Spinal cord (tissue), 10 donors: ENCODE results near the gene GPR17. TPM values are rescaled to one million over a fixed set of nuclear protein-coding genes. Genes with fewer than 3 reads are reported as not detected.

Experiments
- DNase-seq, 6 donors: peaks; one replicate each; pipeline versions ENCODE4 v3.0.0 to v3.0.0-alpha.2; 2013 to 2015; ENCODE audit warnings: low spot score in 6 of 6, low read depth in 4 of 6
- H3K27ac ChIP-seq: one replicate; pipeline ENCODE4 v1.5.1; 2013; ENCODE audit warnings: low read depth, low read length, control low read depth
- H3K27me3 ChIP-seq: one replicate; pipeline ENCODE4 v1.6.1; 2013; ENCODE audit warnings: low read length; ENCODE audit not compliant: control insufficient read depth, insufficient read depth
- H3K36me3 ChIP-seq: one replicate; pipeline ENCODE4 v1.6.1; 2013; ENCODE audit warnings: low read length; ENCODE audit not compliant: control insufficient read depth, insufficient read depth
- H3K4me1 ChIP-seq: one replicate; pipeline ENCODE4 v1.6.1; 2013; ENCODE audit warnings: low read length; ENCODE audit not compliant: control insufficient read depth, insufficient read depth
- H3K4me3 ChIP-seq: one replicate; pipeline ENCODE4 v1.5.1; 2013; ENCODE audit warnings: low read depth, low read length, control low read depth
- H3K9me3 ChIP-seq: one replicate; pipeline ENCODE4 v1.6.1; 2013; ENCODE audit warnings: low read length; ENCODE audit not compliant: control insufficient read depth, insufficient read depth
- WGBS: methylation state at CpG from one replicate; pipeline ENCODE4 v1.1.5; 2013; ENCODE audit warnings: missing lambda C conversion rate; ENCODE audit not compliant: insufficient coverage; 5-methylcytosine and 5-hydroxymethylcytosine counted together
- long read RNA-seq, 4 donors: transcript quantifications; one replicate each; lab custom pipeline, GENCODE V29; 2026
- polyA plus RNA-seq, 2 donors: library from polyadenylated mRNA; unstranded; fragments of 120-200 nt; gene quantifications; one replicate each; pipeline ENCODE4 v1.2.1, GENCODE V29; 2013; ENCODE audit not compliant: insufficient read length in 2 of 2
- total RNA-seq, 2 donors: library from RNA; depleted of rRNA in 1 of 2; stranded (reverse); fragments of 120-200 nt in 1 of 2; fragments of >200 nt in 1 of 2; gene quantifications; one replicate each; pipeline versions ENCODE4 v1.2.3 to v1.2.4, GENCODE V29; 2013 to 2014
- donor health status: healthy.

Gene GPR17, protein sequence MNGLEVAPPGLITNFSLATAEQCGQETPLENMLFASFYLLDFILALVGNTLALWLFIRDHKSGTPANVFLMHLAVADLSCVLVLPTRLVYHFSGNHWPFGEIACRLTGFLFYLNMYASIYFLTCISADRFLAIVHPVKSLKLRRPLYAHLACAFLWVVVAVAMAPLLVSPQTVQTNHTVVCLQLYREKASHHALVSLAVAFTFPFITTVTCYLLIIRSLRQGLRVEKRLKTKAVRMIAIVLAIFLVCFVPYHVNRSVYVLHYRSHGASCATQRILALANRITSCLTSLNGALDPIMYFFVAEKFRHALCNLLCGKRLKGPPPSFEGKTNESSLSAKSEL
- total RNA-seq (10 to 100 TPM; 36.6 to 43.7 TPM), polyA plus RNA-seq (100 to 1,000 TPM; 253 to 376 TPM)
- long read RNA-seq, donor 1, transcript GPR17-205 (3 exons, 1,241 nt) = minor isoform, 16 of 166 reads
- long read RNA-seq, donor 1, transcript GPR17-204 (2 exons, 2,175 nt) = major isoform, 88 of 166 reads
- long read RNA-seq, donor 1, partial matches to known transcripts = 61 of 166 reads
- long read RNA-seq, donor 1, other reads (novel, unspliced or antisense) = 0 of 166 reads
- long read RNA-seq, donor 2, transcript GPR17-204 (2 exons, 2,175 nt) = major isoform, 62 of 92 reads
- long read RNA-seq, donor 2, partial matches to known transcripts = 28 of 92 reads
- long read RNA-seq, donor 2, other reads (novel, unspliced or antisense) = 0 of 92 reads
- long read RNA-seq, donor 3, transcript GPR17-204 (2 exons, 2,175 nt) = major isoform, 45 of 52 reads
- long read RNA-seq, donor 3, transcript GPR17-205 (3 exons, 1,241 nt) = minor isoform, 7 of 52 reads
- long read RNA-seq, donor 3, partial matches to known transcripts = 0 of 52 reads
- long read RNA-seq, donor 3, other reads (novel, unspliced or antisense) = 0 of 52 reads
- long read RNA-seq, donor 4 = 0 reads

DNA sequence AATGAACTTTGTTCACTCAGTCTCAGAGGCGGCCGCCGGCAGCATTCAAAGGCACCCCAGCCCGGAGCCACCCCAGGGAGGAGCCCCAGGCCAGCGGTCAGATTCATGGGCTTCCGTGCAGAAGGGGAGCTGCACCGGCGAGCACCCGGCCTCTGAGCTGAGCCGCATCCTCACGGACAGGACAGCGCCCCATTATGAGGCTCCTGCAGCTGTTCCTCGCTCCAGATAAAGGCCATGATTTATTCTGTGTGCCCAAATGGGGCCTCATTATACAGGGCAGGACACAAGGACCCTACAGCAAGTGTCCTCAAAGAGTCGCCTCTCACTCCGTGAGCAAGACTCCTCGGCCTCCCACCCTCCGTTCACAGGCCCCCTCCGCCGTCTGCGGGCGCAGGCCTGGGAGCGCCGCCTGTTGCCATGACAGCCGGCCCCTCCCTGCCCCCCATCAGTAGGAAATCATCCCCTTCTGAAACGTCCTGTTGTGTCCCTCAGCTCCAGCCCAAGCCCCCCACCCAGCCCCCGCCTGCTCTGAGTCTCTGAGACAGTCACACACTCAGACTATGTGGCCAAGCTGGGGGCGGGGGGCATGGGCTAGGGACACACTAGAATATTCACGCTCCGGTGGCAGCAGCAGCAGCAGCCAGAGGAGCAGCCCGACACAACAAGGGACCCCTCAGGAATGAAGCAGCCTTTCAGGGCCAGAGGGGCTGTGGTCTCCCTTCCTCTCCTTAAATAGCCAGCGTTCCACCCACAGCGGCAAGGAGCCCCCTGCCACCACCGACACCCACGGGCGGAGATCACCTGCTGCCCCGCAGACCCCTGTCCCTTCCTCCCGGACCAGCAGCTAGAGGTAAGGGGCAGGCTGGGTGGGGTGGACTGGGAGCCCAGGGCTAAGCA is at the start of gene GPR17:
GPR17 (plus strand) TSS at position 759 of the 897 bp plus-strand sequence. CDS start 4,583 bp downstream, outside the sequence.
- Histone ChIP-seq H3K4me3 (peak within 1 kb of the TSS; percentile 57), H3K27me3 (no peaks in the 10 kb centered on the region), H3K4me1 (peaks cover 92% of the 10 kb centered on the region), H3K9me3 (no peaks in the 10 kb centered on the region), H3K36me3 (peaks cover 25% of the 10 kb centered on the region), H3K27ac (peak within 1 kb of the TSS; percentile 87)
- WGBS = 19% methylated on average over 34 of the region's 37 CpGs
- peak in 4 of 6 donors; percentile 44 to 85 (median 71) for DNase-seq

- no peak overlapping the region for H3K27ac ChIP-seq
- H3K4me1 ChIP-seq = peaks cover 19% of the 10 kb centered on the region
- no peaks in the 10 kb centered on the region for H3K27me3 ChIP-seq
- WGBS = 95% methylated on average over 10 of the region's 14 CpGs
- no peak overlapping the region for H3K4me3 ChIP-seq
- DNase-seq = no peak
- H3K9me3 ChIP-seq = no peaks in the 10 kb centered on the region
- no peaks in the 10 kb centered on the region for H3K36me3 ChIP-seq
Measured at GRCh38 chr2:127596311-127597045, 49.5 kb upstream of the GPR17 start.

DNA sequence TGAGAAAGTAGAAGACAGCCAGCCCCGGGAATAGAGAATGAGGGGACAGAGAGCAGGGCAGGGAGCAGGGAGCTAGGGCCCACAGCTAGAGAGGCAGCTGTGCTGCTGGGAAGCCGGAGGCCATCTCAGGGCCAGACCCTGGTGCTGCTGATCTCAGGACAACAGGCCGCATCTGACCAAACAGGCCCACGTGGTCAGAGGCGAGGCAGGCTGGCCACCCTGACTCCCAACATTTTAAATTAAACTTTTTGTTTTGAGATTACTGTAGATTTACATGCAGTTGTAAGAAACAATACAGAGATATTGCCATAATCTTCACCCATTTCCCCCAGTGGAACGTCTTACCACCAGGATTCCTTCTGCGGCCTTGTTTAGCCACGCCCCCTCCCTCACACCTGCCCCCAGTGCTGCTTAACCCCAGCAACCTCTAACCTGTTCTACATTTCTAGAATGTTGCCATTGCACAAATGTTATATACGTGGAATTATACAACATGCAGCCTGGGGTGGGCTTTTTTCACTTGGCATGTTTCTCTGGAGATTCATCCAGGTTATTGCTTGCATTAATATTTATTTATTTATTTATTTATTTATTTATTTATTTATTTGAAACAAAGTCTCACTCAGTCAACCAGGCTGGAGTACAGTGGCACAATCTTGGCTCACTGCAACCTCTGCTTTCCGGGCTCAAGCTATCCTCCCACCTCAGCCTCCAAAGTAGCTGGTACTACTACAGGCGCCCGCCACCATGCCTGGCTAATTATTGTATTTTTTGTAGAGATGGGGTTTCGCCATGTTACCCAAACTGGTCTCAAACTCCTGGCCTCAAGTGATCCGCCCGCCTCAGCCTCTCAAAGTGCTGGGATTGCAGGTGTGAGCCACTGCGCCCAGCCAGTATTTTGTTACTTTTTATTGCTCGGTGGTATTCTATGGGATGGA is 48.6 kb upstream of the GPR17 start:
- 90% methylated on average over 7 of the region's 17 CpGs for WGBS
- no peak for DNase-seq
- H3K4me3 ChIP-seq = no peak overlapping the region
- no peaks in the 10 kb centered on the region for H3K36me3 ChIP-seq
- H3K9me3 ChIP-seq = no peaks in the 10 kb centered on the region
- H3K27me3 ChIP-seq = no peaks in the 10 kb centered on the region
- H3K4me1 ChIP-seq = peaks cover 14% of the 10 kb centered on the region
- H3K27ac ChIP-seq = no peak overlapping the region

DNA sequence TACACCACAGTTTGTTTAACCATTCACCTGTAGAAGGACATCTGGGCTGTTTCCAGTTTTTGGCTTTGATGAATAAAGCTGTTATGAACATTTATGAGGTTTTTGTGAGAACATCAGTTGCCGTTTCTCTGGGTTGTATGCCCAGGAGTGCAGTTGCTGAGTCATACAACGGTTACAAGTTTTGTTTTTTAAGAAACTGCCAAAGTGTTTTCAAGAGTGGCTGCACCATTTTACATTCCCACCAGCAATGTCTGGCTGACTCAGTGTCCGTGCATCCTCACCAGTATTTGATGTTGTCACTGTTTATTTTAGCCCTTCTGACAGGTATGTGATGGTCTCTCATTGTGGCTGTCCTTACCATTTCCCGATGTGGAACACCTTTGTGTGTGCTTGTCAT is 48.0 kb upstream of the GPR17 start:
- no peak overlapping the region for H3K27ac ChIP-seq
- H3K9me3 ChIP-seq = no peaks in the 10 kb centered on the region
- H3K36me3 ChIP-seq = no peaks in the 10 kb centered on the region
- H3K27me3 ChIP-seq = no peaks in the 10 kb centered on the region
- DNase-seq = no peak
- 88% methylated on average over 3 of the region's 4 CpGs for WGBS
- H3K4me3 ChIP-seq = no peak overlapping the region
- H3K4me1 ChIP-seq = peaks cover 10% of the 10 kb centered on the region

DNA sequence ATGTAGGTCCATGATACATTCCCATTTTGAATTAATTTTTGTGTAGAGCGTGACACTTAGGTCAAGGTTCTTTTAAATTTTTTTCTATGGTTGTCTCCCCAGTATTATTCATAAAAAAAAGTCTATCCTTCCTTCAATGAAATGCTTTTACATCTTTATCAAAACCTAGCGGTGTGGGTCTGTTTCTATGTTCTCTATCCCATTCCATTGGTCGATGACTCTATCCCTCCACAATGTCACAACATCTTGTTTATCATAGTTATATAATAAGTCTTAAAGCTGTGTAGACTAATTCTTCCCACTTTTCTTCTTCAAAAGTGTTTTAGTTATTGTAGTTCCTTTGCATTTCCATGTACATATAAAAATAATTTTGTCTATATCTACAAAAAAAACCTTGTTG is 47.2 kb upstream of the GPR17 start:
- whole genome bisulfite sequencing = no CpG with 5 or more reads among the region's 3 CpGs
- no peak overlapping the region for H3K4me3 ChIP-seq
- no peak for DNase-seq
- no peak overlapping the region for H3K27ac ChIP-seq
- H3K9me3 ChIP-seq = no peaks in the 10 kb centered on the region
- H3K27me3 ChIP-seq = no peaks in the 10 kb centered on the region
- H3K36me3 ChIP-seq = no peaks in the 10 kb centered on the region
- peaks cover 3% of the 10 kb centered on the region for H3K4me1 ChIP-seq

DNA sequence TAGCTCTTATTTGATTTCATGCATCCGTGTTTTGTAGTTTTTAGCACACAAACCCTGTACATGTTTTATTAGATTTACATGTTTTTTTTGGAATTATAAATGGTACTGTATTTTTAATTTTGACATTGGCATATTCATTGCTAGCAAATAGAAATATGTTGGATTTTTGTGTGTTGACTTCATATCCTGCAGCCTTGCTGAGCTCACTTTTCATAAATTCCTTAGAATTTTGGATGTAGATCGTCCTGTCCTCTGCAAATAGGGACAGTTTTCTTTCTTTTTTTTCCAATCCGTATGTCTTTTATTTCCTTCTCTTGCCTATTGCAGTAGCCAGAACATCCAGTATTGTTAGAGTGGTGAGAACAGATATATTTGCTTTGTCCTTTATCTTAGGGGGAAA is 46.7 kb upstream of the GPR17 start:
- no peaks in the 10 kb centered on the region for H3K9me3 ChIP-seq
- no CpG with 5 or more reads among the region's 3 CpGs for WGBS
- DNase-seq = no peak
- H3K4me1 ChIP-seq = no peaks in the 10 kb centered on the region
- no peaks in the 10 kb centered on the region for H3K27me3 ChIP-seq
- H3K36me3 ChIP-seq = no peaks in the 10 kb centered on the region
- H3K27ac ChIP-seq = no peak overlapping the region
- H3K4me3 ChIP-seq = no peak overlapping the region

DNA sequence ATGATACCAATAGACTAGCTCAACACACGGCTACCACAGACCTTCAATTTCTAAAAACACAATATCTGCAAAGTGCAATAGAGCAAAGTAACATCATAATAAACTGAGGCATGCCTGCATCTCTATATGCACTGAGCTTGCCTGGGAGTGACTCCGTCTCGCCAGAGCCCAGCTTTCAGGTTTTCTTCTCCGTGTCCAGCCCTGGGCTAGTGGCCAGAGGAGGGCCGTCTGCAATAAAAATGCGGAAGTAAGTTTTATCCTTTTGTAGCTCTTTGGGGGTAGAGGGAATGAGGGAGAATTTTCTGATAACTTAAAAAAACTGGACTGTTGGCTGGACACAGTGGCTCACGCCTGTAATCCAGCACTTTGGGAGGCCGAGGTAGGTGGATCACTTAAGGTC is 41.0 kb upstream of the GPR17 start:
- Histone ChIP-seq H3K27ac (no peak overlapping the region), H3K4me3 (no peak overlapping the region), H3K27me3 (no peaks in the 10 kb centered on the region), H3K36me3 (peaks cover 10% of the 10 kb centered on the region), H3K9me3 (no peaks in the 10 kb centered on the region), H3K4me1 (no peaks in the 10 kb centered on the region)
- WGBS = 71% methylated on average over 6 of the region's 8 CpGs
- DNase-seq = no peak

DNA sequence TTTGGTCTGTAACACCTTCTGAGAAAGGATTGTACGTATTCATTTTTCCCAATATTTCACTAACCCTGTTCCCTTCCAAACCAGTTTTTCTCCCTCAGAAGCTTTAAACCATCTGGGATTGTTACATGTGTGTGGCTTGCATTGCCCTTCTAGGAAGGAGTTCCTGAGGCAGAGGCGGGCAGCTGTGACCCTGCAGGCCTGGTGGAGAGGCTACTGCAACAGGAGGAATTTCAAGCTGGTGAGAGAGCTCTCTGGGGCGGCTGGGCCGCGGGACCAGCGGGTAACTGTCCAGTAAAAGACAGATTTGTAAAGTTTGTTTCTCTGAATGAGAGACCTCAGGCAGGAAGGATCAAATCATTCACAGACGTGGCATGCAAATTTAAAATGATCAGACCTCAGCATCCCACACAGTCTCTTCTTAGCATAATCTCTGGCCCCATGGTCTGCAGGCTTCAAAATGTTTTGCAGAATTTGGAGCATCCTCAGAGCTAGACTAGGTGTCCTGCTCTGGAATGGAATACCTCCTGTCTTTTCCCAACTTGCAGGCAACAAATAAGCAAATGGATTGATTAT is 40.2 kb upstream of the GPR17 start:
- Histone ChIP-seq H3K4me3 (no peak overlapping the region), H3K4me1 (no peaks in the 10 kb centered on the region), H3K36me3 (peaks cover 10% of the 10 kb centered on the region), H3K9me3 (no peaks in the 10 kb centered on the region), H3K27me3 (no peaks in the 10 kb centered on the region), H3K27ac (no peak overlapping the region)
- WGBS = 86% methylated on average over 6 of the region's 7 CpGs
- DNase-seq = no peak
